ENCODE data around the gene KCTD5. TPM values are rescaled to one million over a fixed set of nuclear protein-coding genes. Genes with fewer than 3 reads are reported as not detected.

KCTD5 gene
- total RNA-seq, 2 experiments from 2014 or later: 20.6 to 22.6 TPM

DNA sequence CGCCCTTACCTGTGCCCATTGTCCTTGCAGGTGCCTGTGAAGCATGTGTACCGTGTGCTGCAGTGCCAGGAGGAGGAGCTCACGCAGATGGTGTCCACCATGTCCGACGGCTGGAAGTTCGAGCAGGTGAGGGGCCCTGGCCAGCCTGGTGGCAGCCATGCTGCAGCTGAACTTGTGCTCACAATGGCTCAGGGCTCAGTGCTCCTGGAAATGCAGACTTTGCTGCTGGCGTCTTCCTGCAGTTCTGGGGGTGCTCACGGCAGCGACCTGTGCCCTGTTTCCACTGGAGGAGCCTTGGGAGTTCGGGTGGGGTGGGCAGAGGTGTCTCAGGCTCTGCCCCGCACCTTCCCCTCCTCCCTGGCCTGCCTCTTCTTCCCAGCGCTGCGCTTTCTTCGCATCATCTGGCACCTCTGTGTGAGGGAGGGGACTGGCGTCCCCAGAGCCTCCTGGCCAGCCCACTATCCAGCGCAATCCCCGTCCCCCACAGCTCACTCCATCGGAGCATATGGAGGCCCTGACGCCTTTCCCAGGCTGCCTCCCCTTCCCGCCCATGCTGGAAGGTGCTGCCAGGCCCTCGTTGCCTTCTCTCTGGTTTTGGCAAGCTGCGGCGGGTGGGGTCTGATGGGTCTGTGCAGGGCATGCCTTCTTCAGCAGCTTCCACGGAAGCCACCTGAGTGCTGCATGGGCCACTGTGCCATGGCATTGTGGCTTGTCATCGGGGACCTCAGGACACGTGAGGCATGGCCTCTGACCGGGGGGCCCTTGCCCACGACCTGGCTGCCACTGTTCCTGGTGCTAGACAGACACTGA, 17.7 kb downstream of the KCTD5 start:
- CTCF ChIA-PET: no interaction called here
- peaks cover 82% of the 10 kb centered on the region for H3K36me3 ChIP-seq (ENCODE audit: insufficient read depth, low read length)

DNA sequence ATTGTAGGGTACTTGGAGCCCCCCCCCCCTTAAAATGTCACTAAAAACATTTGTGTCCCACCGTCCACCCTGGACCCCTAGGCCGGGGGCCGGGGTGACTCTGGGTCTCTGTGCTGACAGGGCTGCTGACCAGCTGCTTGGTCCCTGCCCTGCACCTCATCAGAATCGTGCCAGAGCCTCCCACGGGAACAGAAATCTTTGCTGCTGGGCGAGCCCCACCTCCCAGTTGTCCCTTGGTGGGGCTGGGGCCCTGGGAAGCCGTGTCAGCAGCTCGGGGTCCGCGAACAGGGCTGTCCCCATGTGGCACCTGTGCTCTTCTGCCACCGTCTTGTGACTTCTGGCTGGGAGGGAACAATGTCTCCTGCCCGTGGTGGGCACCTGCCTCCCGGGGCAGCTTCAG, 18.5 kb downstream of the KCTD5 start:
- no peak for ATAC-seq (ENCODE audit: poor library complexity)
- Mint-ChIP-seq H3K27me3 (no peaks in the 10 kb centered on the region), H3K9me3 (no peaks in the 10 kb centered on the region), H3K4me1 (ENCODE audit: low read depth) (no peaks in the 10 kb centered on the region), H3K4me3 (no peak overlapping the region), H3K27ac (no peak overlapping the region), H3K36me3 (ENCODE audit: low read depth) (peaks cover 46% of the 10 kb centered on the region)
- POLR2A ChIA-PET: interaction anchor here (0.6 to 0.9 kb wide), 2 partner anchors 14 to 27 kb away, joined by 3 read pairs; no protein-coding TSS in a partner anchor
- Histone ChIP-seq H3K4me3 (ENCODE audit: low read length) (no peak overlapping the region), H3K4me1 (ENCODE audit: insufficient read depth, low read length) (no peaks in the 10 kb centered on the region), H3K27ac (ENCODE audit: low read depth in 1 of 2, low read length in 2 of 2) (no peak overlapping the region), H3K27me3 (ENCODE audit: control insufficient read depth in 1 of 2, insufficient read depth in 2 of 2, low read length in 2 of 2) (no peaks in the 10 kb centered on the region), H3K36me3 (ENCODE audit: insufficient read depth, low read length) (peaks cover 90% of the 10 kb centered on the region), H3K9me3 (ENCODE audit: control insufficient read depth in 1 of 2, insufficient read depth in 1 of 2, low read length in 2 of 2) (no peaks in the 10 kb centered on the region)
- intact Hi-C loops (cut with DNase I, micrococcal nuclease): no loop called here
- no peak for TF ChIP-seq CTCF (IDR thresholded peaks at IDR 0.05)
- CTCF ChIA-PET: no interaction called here
- DNase-seq: no peak

More for the DNA sequence above, 17.7 kb downstream of the KCTD5 start:
- no peak overlapping the region for H3K27ac Mint-ChIP-seq
- H3K4me1 Mint-ChIP-seq (ENCODE audit: low read depth): no peaks in the 10 kb centered on the region
- H3K27me3 ChIP-seq (ENCODE audit: control insufficient read depth in 1 of 2, insufficient read depth in 2 of 2, low read length in 2 of 2): no peaks in the 10 kb centered on the region
- peaks cover 46% of the 10 kb centered on the region for H3K36me3 Mint-ChIP-seq (ENCODE audit: low read depth)
- no peak for ATAC-seq (ENCODE audit: poor library complexity)
- H3K4me3 ChIP-seq (ENCODE audit: low read length): no peak overlapping the region
- no peak for DNase-seq
- TF ChIP-seq CTCF (IDR thresholded peaks at IDR 0.05): no peak
- no peak overlapping the region for H3K4me3 Mint-ChIP-seq
- POLR2A ChIA-PET: no interaction called here
- H3K4me1 ChIP-seq (ENCODE audit: insufficient read depth, low read length): no peaks in the 10 kb centered on the region
- no peaks in the 10 kb centered on the region for H3K9me3 ChIP-seq (ENCODE audit: control insufficient read depth in 1 of 2, insufficient read depth in 1 of 2, low read length in 2 of 2)
- no peak overlapping the region for H3K27ac ChIP-seq (ENCODE audit: low read depth in 1 of 2, low read length in 2 of 2)
- intact Hi-C loops (cut with DNase I, micrococcal nuclease): no loop called here
- H3K9me3 Mint-ChIP-seq: no peaks in the 10 kb centered on the region
- H3K27me3 Mint-ChIP-seq: no peaks in the 10 kb centered on the region

DNA sequence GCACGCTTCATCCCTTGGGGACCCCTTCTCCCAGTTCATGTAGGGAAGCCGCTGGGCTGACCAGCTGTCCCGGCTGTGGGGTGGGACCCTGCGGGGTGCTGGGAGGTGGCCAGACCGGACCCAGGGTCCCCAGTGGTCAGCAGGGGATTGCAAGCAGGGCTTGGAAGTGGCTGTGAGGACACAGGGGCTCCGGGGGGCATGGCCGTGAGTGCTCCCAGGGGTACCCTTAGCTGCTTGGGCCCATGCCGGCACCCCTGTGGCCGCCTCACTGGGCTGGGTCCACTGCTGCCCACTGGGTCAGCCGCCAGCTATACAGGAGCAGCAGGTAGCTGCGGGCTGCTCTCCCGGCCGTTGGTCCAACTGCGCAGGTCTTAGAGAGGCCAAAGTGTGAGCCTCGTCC, 18.9 kb downstream of the KCTD5 start:
- Mint-ChIP-seq H3K4me1 (ENCODE audit: low read depth) (no peaks in the 10 kb centered on the region), H3K4me3 (no peak overlapping the region), H3K36me3 (ENCODE audit: low read depth) (peaks cover 46% of the 10 kb centered on the region), H3K27ac (no peak overlapping the region), H3K9me3 (no peaks in the 10 kb centered on the region), H3K27me3 (no peaks in the 10 kb centered on the region)
- no peak overlapping the region for H3K27ac ChIP-seq (ENCODE audit: low read depth in 1 of 2, low read length in 2 of 2)
- no peak for TF ChIP-seq CTCF (IDR thresholded peaks at IDR 0.05)
- ATAC-seq (ENCODE audit: poor library complexity) (no peak), DNase-seq (no peak)
- ChIA-PET POLR2A (interaction anchor here (0.6 to 0.9 kb wide), 2 partner anchors 13 to 28 kb away, joined by 3 read pairs; no protein-coding TSS in a partner anchor), CTCF (no interaction called here)
- H3K4me3 ChIP-seq (ENCODE audit: low read length): no peak overlapping the region
- no peaks in the 10 kb centered on the region for H3K9me3 ChIP-seq (ENCODE audit: control insufficient read depth in 1 of 2, insufficient read depth in 1 of 2, low read length in 2 of 2)
- no peaks in the 10 kb centered on the region for H3K4me1 ChIP-seq (ENCODE audit: insufficient read depth, low read length)
- intact Hi-C loops (cut with DNase I, micrococcal nuclease): no loop called here
- H3K27me3 ChIP-seq (ENCODE audit: control insufficient read depth in 1 of 2, insufficient read depth in 2 of 2, low read length in 2 of 2): no peaks in the 10 kb centered on the region
- H3K36me3 ChIP-seq (ENCODE audit: insufficient read depth, low read length): peaks cover 94% of the 10 kb centered on the region
